Subcutaneous abdominal adipose tissue (tissue), 5 donors: Measurements from ENCODE around the gene FILIP1L.

Experiments used
- H3K27ac ChIP-seq: one replicate; pipeline ENCODE4 v1.7.0; 2013; ENCODE audit warnings: low read depth, mild to moderate bottlenecking, inconsistent platforms, low read length, moderate library complexity
- H3K27me3 ChIP-seq, 5 donors: one replicate each; pipeline ENCODE4 v1.7.0; 2013; ENCODE audit warnings: low read length in 5 of 5, inconsistent platforms in 1 of 5; ENCODE audit not compliant: control insufficient read depth in 5 of 5, insufficient read depth in 4 of 5
- H3K36me3 ChIP-seq, 5 donors: one replicate each; pipeline ENCODE4 v1.7.0; 2013; ENCODE audit warnings: low read length in 5 of 5; ENCODE audit not compliant: control insufficient read depth in 5 of 5, insufficient read depth in 5 of 5
- H3K4me1 ChIP-seq, 5 donors: one replicate each; pipeline ENCODE4 v1.7.0; 2013; ENCODE audit warnings: low read length in 5 of 5, mild to moderate bottlenecking in 3 of 5, moderate library complexity in 1 of 5; ENCODE audit not compliant: control insufficient read depth in 5 of 5, insufficient read depth in 5 of 5
- H3K4me3 ChIP-seq, 5 donors: one replicate each; pipeline ENCODE4 v1.7.0; 2013; ENCODE audit warnings: low read length in 5 of 5, low read depth in 1 of 5
- H3K9ac ChIP-seq, 5 donors: one replicate each; pipeline ENCODE4 v1.7.0; 2013; ENCODE audit warnings: low read length in 5 of 5, mild to moderate bottlenecking in 4 of 5, moderate library complexity in 3 of 5
- H3K9me3 ChIP-seq, 5 donors: one replicate each; pipeline ENCODE4 v1.7.0; 2013; ENCODE audit warnings: low read length in 5 of 5; ENCODE audit not compliant: control insufficient read depth in 5 of 5
- donor health status: healthy.
- donor health status: healthy.
- donor health status: healthy.
- donor health status: healthy.
- donor health status: healthy.

FILIP1L gene

GRCh38 chr3:99951701-99952100 is 162.6 kb downstream of the FILIP1L start:
- Histone ChIP-seq H3K4me3 (no peak overlapping the region), H3K9me3 (no peaks in the 10 kb centered on the region), H3K4me1 (peaks cover 0 to 7% (median 0%) of the 10 kb centered on the region in 5 donors), H3K9ac (no peak overlapping the region), H3K27ac (no peak overlapping the region), H3K36me3 (no peaks in the 10 kb centered on the region), H3K27me3 (no peaks in the 10 kb centered on the region)

- Histone ChIP-seq H3K27ac (no peak overlapping the region), H3K9ac (no peak overlapping the region), H3K4me1 (peaks cover 0 to 11% (median 2%) of the 10 kb centered on the region in 5 donors)
These were observed 163.4 kb downstream of the FILIP1L start for GRCh38 chr3:99950921-99951320.

GRCh38 chr3:99949956-99950670 is 164.2 kb downstream of the FILIP1L start:
- Histone ChIP-seq H3K4me3 (no peak overlapping the region), H3K9ac (no peak overlapping the region), H3K27me3 (no peaks in the 10 kb centered on the region), H3K36me3 (no peaks in the 10 kb centered on the region), H3K27ac (no peak overlapping the region), H3K9me3 (no peaks in the 10 kb centered on the region), H3K4me1 (peaks cover 3 to 18% (median 10%) of the 10 kb centered on the region in 5 donors)

More at GRCh38 chr3:99950921-99951320, 163.4 kb downstream of the FILIP1L start:
- Histone ChIP-seq H3K4me3 (no peak overlapping the region), H3K36me3 (no peaks in the 10 kb centered on the region), H3K27me3 (no peaks in the 10 kb centered on the region), H3K9me3 (no peaks in the 10 kb centered on the region)

- Histone ChIP-seq H3K4me3 (no peak overlapping the region), H3K27me3 (no peaks in the 10 kb centered on the region), H3K4me1 (peaks cover 4 to 26% (median 19%) of the 10 kb centered on the region in 5 donors), H3K9ac (no peak overlapping the region), H3K36me3 (no peaks in the 10 kb centered on the region), H3K9me3 (no peaks in the 10 kb centered on the region), H3K27ac (no peak overlapping the region)
These were observed 165.7 kb downstream of the FILIP1L start for GRCh38 chr3:99948467-99949089.

- Histone ChIP-seq H3K36me3 (no peaks in the 10 kb centered on the region), H3K9me3 (no peaks in the 10 kb centered on the region), H3K4me3 (no peak overlapping the region), H3K27ac (no peak overlapping the region), H3K27me3 (no peaks in the 10 kb centered on the region), H3K9ac (no peak overlapping the region), H3K4me1 (peaks cover 4 to 26% (median 19%) of the 10 kb centered on the region in 5 donors)
These were observed 166.9 kb downstream of the FILIP1L start for GRCh38 chr3:99947356-99947755.

GRCh38 chr3:99945328-99945995 is 168.8 kb downstream of the FILIP1L start:
- Histone ChIP-seq H3K4me3 (peak overlapping the region in 2 of 5 donors; percentile 11 to 26), H3K27me3 (no peaks in the 10 kb centered on the region), H3K27ac (peak overlapping the region; percentile 14), H3K9ac (peak overlapping the region in 1 of 5 donors; percentile 49), H3K9me3 (no peaks in the 10 kb centered on the region), H3K36me3 (no peaks in the 10 kb centered on the region), H3K4me1 (peaks cover 4 to 26% (median 19%) of the 10 kb centered on the region in 5 donors)

- Histone ChIP-seq H3K4me3 (no peak overlapping the region), H3K4me1 (peaks cover 4 to 23% (median 19%) of the 10 kb centered on the region in 5 donors), H3K36me3 (no peaks in the 10 kb centered on the region), H3K27me3 (no peaks in the 10 kb centered on the region), H3K27ac (no peak overlapping the region), H3K9me3 (no peaks in the 10 kb centered on the region), H3K9ac (no peak overlapping the region)
These were observed 170.2 kb downstream of the FILIP1L start for GRCh38 chr3:99943931-99944761.

- Histone ChIP-seq H3K9me3 (no peaks in the 10 kb centered on the region), H3K4me1 (peaks cover 4 to 25% (median 18%) of the 10 kb centered on the region in 5 donors), H3K9ac (no peak overlapping the region), H3K36me3 (no peaks in the 10 kb centered on the region), H3K4me3 (no peak overlapping the region), H3K27me3 (no peaks in the 10 kb centered on the region), H3K27ac (no peak overlapping the region)
These were observed 173.1 kb downstream of the FILIP1L start for GRCh38 chr3:99941211-99941610.

- H3K4me1 ChIP-seq = peaks cover 7 to 21% (median 13%) of the 10 kb centered on the region in 5 donors
- no peak overlapping the region for H3K27ac ChIP-seq
These were observed 174.0 kb downstream of the FILIP1L start for GRCh38 chr3:99940350-99940749.

More at GRCh38 chr3:99940350-99940749, 174.0 kb downstream of the FILIP1L start:
- Histone ChIP-seq H3K36me3 (no peaks in the 10 kb centered on the region), H3K9me3 (no peaks in the 10 kb centered on the region), H3K4me3 (no peak overlapping the region), H3K27me3 (no peaks in the 10 kb centered on the region), H3K9ac (no peak overlapping the region)
